ENCODE results near the gene C14orf132.

- TF ChIP-seq YY1 (IDR thresholded peaks at IDR 0.05; ENCODE audit: insufficient read depth, insufficient read length) (no peak), ZNF274 (IDR thresholded peaks at IDR 0.05; ENCODE audit: low read depth, low read length) (no peak)
These were observed 55.9 kb downstream of the C14orf132 start for GRCh38 chr14:96095058-96095457.
